WTC11 (cell line): ENCODE measurements around the gene CELF4.

Source experiments
- MYBL2 ChIP-seq: sonication (generic); formaldehyde crosslinking; IDR thresholded peaks from 2 replicates; pipeline ENCODE4 v1.8.1; 2023; ENCODE audit warnings: mild to moderate bottlenecking, moderate library complexity, missing genetic modification reagents
- SP1 ChIP-seq: sonication (generic); formaldehyde crosslinking; conservative IDR thresholded peaks from 2 replicates; pipeline ENCODE4 v1.8.1; 2022; ENCODE audit warnings: missing genetic modification reagents
- TF ChIP-seq, protein P1 (sequence below): sonication (generic); formaldehyde crosslinking; conservative IDR thresholded peaks from 2 replicates; pipeline ENCODE4 v1.8.1; 2022; ENCODE audit warnings: mild to moderate bottlenecking, missing genetic modification reagents
- TF ChIP-seq, protein P2 (sequence below): fragments of 200-600 bp; IDR thresholded peaks from 2 replicates; pipeline ENCODE4 v1.8.0; 2022; ENCODE audit warnings: antibody characterized with exemption

DNA sequence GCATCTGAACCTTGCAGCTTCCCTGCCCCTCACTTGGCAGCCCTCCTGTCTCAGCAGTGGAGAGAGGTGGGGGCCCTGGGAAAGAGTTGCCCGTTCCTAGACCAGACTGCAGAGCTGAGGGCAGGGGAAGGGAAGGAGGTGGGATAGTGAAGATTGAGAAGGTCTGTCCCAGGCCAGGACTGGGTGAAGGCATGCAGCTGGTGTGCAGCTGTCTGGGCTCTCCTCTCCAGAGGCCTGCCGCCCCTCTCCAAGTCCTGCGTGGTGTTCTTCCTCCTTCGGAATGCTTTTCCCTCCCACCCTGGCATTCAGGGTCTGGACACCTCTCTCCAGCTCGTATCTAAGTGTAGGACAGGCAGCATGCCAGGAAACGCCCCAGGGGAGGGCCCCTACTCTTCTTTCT, 323.5 kb downstream of the CELF4 start:
- TF ChIP-seq SP1 (CRISPR knock-in tag) (no peak), MYBL2 (no peak)
- TF ChIP-seq, protein P1, sequence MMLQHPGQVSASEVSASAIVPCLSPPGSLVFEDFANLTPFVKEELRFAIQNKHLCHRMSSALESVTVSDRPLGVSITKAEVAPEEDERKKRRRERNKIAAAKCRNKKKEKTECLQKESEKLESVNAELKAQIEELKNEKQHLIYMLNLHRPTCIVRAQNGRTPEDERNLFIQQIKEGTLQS (CRISPR knock-in tag), result no peak
- TF ChIP-seq, protein P2, sequence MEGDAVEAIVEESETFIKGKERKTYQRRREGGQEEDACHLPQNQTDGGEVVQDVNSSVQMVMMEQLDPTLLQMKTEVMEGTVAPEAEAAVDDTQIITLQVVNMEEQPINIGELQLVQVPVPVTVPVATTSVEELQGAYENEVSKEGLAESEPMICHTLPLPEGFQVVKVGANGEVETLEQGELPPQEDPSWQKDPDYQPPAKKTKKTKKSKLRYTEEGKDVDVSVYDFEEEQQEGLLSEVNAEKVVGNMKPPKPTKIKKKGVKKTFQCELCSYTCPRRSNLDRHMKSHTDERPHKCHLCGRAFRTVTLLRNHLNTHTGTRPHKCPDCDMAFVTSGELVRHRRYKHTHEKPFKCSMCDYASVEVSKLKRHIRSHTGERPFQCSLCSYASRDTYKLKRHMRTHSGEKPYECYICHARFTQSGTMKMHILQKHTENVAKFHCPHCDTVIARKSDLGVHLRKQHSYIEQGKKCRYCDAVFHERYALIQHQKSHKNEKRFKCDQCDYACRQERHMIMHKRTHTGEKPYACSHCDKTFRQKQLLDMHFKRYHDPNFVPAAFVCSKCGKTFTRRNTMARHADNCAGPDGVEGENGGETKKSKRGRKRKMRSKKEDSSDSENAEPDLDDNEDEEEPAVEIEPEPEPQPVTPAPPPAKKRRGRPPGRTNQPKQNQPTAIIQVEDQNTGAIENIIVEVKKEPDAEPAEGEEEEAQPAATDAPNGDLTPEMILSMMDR, result no peak
